ENCODE results near the gene USP44. TPM values are rescaled to one million over a fixed set of nuclear protein-coding genes. Genes with fewer than 3 reads are reported as not detected.

Gene USP44
- total RNA-seq, 1 donor from 2014 or later, result 0.31 TPM

Other genes with a start within 250 kb of the USP44 start
- 87.9 TPM for gene METAP2, start 77.3 kb downstream of the USP44 start, total RNA-seq
- gene NTN4, start 239.3 kb upstream of the USP44 start, total RNA-seq, result 47.9 TPM

All from tongue (tissue), 1 donor.